ENCODE data around the gene UBE2G2.

Gene UBE2G2

DNA sequence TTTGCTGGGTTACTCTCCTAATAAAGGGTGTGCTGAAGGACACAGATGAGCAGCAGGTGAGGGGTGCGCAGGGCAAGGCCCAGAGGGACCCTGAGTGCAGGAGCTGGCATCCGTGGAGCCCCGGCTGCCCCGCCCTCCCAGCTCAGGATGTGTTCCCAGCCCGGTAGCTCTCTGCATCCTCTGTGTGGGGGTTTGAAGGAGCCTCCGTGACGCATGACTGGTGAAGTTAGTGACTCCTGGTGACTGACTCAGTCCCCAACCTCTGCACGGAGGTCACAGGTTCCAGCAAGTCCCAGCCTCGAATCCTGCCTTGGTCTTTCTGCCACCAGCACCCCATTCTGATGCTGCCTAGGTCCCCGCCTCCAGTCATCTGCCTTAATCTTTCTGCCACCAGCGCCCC is 68.7 kb downstream of the UBE2G2 start:
- TF ChIP-seq, protein P1, sequence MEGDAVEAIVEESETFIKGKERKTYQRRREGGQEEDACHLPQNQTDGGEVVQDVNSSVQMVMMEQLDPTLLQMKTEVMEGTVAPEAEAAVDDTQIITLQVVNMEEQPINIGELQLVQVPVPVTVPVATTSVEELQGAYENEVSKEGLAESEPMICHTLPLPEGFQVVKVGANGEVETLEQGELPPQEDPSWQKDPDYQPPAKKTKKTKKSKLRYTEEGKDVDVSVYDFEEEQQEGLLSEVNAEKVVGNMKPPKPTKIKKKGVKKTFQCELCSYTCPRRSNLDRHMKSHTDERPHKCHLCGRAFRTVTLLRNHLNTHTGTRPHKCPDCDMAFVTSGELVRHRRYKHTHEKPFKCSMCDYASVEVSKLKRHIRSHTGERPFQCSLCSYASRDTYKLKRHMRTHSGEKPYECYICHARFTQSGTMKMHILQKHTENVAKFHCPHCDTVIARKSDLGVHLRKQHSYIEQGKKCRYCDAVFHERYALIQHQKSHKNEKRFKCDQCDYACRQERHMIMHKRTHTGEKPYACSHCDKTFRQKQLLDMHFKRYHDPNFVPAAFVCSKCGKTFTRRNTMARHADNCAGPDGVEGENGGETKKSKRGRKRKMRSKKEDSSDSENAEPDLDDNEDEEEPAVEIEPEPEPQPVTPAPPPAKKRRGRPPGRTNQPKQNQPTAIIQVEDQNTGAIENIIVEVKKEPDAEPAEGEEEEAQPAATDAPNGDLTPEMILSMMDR (IDR thresholded peaks at IDR 0.05; ENCODE audit: extremely low read depth, insufficient read depth, missing control alignments), result no peak
- in situ Hi-C loops (cut with MboI; ENCODE audit: low pct_unique_long_range_greater_than_20kb, low sequenced_read_pairs, unreplicated experiment), result no loop called here
- no peak for DNase-seq (ENCODE audit: low spot score)

GRCh38 chr21:44732263-44732662 is 69.4 kb downstream of the UBE2G2 start:
- no peak for DNase-seq (ENCODE audit: low spot score)
- TF ChIP-seq, protein P1 (IDR thresholded peaks at IDR 0.05; ENCODE audit: extremely low read depth, insufficient read depth, missing control alignments), result no peak
- in situ Hi-C loops (cut with MboI; ENCODE audit: low pct_unique_long_range_greater_than_20kb, low sequenced_read_pairs, unreplicated experiment), result no loop called here

GRCh38 chr21:44730951-44731579 is 70.6 kb downstream of the UBE2G2 start:
- DNase-seq (ENCODE audit: low spot score), result no peak
- TF ChIP-seq, protein P1 (IDR thresholded peaks at IDR 0.05; ENCODE audit: extremely low read depth, insufficient read depth, missing control alignments), result no peak
- in situ Hi-C loops (cut with MboI; ENCODE audit: low pct_unique_long_range_greater_than_20kb, low sequenced_read_pairs, unreplicated experiment), result no loop called here

DNA sequence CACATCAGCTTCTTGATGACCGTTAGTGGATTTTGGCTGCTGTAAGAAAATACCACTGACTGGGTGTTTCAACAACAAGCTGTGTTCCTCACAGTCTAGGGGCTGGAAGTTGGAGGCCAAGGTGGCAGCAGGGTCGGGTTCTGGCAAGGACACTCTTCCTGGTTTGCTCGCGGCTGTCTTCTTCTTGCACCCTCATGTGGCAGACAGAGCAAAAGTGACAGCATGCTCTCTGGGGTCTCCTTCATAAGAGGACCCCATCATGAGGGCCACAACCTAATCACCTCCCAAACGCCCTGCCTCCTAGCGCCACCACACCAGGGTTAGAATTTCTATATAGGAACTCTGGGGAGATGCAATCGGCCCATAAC is 71.6 kb downstream of the UBE2G2 start:
- in situ Hi-C loops (cut with MboI; ENCODE audit: low pct_unique_long_range_greater_than_20kb, low sequenced_read_pairs, unreplicated experiment), result no loop called here
- TF ChIP-seq, protein P1 (IDR thresholded peaks at IDR 0.05; ENCODE audit: extremely low read depth, insufficient read depth, missing control alignments), result no peak

GRCh38 chr21:44729336-44730027 is 72.1 kb downstream of the UBE2G2 start:
- no peak for DNase-seq (ENCODE audit: low spot score)
- TF ChIP-seq, protein P1 (IDR thresholded peaks at IDR 0.05; ENCODE audit: extremely low read depth, insufficient read depth, missing control alignments), result no peak
- in situ Hi-C loops (cut with MboI; ENCODE audit: low pct_unique_long_range_greater_than_20kb, low sequenced_read_pairs, unreplicated experiment), result no loop called here

More for the DNA sequence above, 71.6 kb downstream of the UBE2G2 start:
- no peak for DNase-seq (ENCODE audit: low spot score)

- TF ChIP-seq, protein P1 (IDR thresholded peaks at IDR 0.05; ENCODE audit: extremely low read depth, insufficient read depth, missing control alignments), result no peak
- no peak for DNase-seq (ENCODE audit: low spot score)
- in situ Hi-C loops (cut with MboI; ENCODE audit: low pct_unique_long_range_greater_than_20kb, low sequenced_read_pairs, unreplicated experiment), result no loop called here
Observed at GRCh38 chr21:44728716-44729115, 72.9 kb downstream of the UBE2G2 start.

All from GM13977 (cell line).